HG02798 (cell line): ENCODE data around the gene NSUN4.
"Not testable (repeated sequence)": the region's sequence is repeated elsewhere in the genome, so short reads cannot be mapped to it uniquely, and the experiment has no call there.

ENCODE experiments used
- ATAC-seq: cut with Tn5 transposase; IDR thresholded peaks from one replicate; pipeline ENCODE4 v1.9.1; 2021; ENCODE audit warnings: mild to moderate bottlenecking; ENCODE audit not compliant: unreplicated experiment, poor library complexity

Gene NSUN4

DNA sequence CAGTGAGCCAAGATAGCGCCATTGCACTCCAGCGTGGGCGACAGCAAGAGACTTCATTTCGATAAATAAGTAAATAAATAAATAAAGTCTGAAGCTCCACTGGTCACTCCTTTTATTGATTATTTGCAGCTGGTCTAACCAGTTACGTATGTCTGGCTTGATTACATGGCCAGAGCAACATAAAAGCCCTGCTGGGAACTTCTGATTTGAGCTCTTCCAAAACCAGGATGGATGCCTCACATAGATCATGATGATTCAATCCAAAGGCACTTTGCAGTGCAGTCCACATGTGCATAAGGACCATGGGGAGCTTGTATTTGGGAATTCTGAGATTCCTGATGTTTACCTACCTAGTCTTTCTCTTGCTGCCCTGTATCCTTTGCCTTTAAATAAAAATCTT lies 24.0 kb downstream of the NSUN4 start:
- no peak for ATAC-seq

DNA sequence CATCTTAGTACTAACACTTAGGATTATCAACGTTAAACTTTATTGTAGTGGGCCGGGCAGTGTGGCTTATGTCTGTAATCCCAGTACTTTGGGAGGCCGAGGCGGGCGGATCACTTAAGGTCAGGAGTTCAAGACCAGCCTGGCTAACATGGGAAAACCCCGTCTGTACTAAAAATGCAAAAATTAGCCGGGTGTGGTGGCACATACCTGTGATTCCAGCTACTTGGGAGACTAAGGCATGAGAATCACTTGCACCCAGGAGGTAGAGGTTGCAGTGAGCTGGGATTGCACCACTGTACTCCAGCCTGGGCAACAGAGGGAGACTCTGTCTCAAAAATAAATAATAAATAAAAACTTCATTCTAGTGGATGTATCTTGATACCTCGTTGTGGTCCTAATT lies 25.2 kb downstream of the NSUN4 start:
- not testable (repeated sequence) for ATAC-seq

DNA sequence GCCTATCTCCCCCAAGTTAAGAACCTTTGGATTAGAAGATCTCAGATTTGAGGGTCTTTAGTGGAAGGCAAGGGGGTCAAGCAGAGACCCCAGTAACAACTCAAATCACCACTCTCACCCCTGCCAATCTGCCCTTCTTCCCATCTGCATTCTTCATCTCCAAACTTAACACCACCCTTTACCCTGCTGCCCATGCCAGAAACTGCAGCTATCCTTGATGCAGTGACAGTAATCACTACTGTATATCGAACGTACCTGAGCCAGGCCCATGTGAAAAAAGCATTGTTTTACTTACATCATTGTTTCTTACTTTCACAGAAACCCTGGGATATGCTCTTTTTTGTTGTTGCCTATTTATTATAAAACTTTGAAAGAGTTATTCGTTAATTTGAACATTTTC lies 26.5 kb downstream of the NSUN4 start:
- no peak for ATAC-seq

DNA sequence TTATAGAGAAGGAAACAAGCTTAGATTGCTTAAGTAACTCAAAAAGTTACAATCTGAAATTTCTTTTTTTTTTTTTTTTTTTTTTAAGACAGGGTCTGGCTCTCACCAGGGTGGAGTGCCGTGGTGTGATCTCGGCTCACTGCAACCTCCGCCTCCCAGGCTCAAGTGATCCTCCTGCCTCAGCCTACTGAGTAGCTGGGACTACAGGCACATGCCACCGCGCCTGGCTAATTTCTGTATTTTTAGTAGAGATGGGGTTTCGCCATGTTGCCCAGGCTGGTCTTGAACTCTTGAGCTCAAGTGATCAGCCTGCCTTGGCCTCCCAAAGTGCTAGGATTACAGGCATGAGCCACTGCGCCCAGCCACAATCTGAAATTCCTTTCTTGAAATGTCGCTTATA lies 27.1 kb downstream of the NSUN4 start:
- not testable (repeated sequence) for ATAC-seq

DNA sequence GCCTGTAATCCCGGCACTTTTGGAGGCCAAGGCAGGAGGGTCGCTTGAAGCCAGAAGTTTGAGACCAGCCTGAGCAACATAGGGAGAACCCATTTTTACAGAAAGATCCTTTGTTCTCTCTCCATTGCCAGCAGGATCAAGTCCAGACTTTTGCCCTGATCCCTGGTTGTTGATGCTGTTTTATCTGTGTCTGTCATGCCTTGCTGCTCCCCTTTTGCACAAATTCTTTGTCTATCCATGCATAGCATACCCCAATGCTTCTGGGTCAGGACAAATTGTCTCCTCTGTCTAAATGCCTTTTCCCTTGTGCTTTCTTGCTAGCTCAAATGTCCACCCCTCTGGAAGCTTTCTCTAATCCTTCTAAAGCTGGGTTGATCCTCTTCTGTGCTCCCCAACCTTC lies 28.2 kb downstream of the NSUN4 start:
- no peak for ATAC-seq

GRCh38 chr1:46369542-46370213 lies 29.1 kb downstream of the NSUN4 start:
- no peak for ATAC-seq

DNA sequence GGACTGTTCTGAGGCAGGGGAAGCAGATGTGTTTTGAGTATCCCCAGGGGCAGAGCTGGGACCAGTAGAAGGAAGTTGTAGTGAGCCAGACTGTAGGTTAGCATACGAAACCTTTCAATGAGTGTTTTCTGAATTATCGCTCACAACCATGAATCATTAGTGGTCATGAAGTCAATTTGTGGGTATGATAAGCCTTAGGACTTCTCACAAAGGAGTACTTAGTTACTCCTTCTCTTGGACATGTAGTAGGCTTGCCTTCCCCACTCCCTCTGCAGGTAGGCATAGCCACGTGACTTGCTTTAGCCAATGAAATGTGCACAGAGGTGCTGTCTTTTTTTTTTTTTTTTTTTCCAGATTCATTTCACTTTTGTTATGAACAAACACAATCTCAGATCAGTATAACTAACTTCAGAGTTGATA lies 29.6 kb downstream of the NSUN4 start:
- ATAC-seq: no peak

DNA sequence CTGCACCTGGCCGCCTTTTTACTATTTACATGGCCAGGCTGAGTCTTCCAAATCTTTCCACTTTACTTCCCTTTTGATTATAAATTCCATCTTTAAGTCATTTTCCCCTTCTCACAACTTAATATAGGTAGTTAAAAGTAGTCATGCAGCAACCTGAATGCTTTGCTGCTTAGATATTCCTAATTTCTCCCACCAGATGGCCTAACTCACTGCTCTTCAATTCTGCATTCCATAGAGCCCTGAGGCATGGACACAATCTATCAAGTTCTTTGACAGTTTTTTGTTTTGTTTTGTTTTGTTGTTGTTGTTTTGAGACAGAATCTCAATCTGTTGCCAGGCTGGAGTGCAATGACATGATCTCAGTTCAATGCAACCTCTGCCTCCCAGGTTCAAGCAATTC lies 31.8 kb downstream of the NSUN4 start:
- ATAC-seq: no peak

DNA sequence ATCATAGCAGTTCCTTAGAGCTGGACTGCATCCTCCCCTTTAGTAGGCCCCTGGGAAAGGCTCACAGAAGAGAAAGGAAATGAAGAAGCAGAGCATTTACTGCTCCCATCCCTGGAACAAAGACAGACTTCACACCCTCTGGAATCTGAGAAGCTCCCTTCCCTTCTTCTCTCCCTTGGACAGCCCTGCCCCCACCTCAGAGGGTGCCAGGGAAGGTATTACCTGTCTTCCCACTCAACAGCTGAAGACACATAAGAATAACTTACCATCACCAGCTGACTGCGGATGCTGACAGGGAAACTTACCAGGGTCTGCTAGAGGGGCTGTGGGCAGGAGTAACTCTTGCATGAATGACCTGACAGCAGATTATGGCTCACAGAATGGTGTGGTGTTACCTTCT lies 39.4 kb downstream of the NSUN4 start:
- no peak for ATAC-seq

DNA sequence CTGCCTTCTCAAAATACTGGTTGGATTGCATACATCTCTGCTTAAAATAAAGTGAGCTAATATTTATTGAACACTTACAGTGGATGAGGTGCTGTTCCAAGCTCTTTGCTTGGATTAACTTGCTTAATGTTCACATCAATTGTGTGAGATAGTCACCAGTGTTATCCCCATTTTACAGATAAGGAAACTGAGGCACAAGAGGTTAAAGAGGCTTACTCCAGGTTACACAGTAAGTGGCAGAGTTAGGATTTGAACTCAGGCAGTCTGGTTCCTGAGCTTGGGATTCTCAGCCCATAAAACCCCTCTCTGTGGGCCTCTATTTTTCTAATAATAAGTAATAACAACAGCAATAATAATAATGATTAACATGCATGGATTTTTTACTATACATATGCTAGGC lies 39.9 kb downstream of the NSUN4 start:
- ATAC-seq: no peak

GRCh38 chr1:46393510-46393909 lies 52.9 kb downstream of the NSUN4 start:
- no peak for ATAC-seq

- ATAC-seq: no peak
These were observed 53.7 kb downstream of the NSUN4 start, which contains the start of gene FAAH for GRCh38 chr1:46394108-46394871. TSS of gene FAAH (plus strand) at chr1:46394317. CDS start at chr1:46394349, 32 bp downstream.

- ATAC-seq: no peak
These were observed 54.4 kb downstream of the NSUN4 start for GRCh38 chr1:46394872-46395465.

DNA sequence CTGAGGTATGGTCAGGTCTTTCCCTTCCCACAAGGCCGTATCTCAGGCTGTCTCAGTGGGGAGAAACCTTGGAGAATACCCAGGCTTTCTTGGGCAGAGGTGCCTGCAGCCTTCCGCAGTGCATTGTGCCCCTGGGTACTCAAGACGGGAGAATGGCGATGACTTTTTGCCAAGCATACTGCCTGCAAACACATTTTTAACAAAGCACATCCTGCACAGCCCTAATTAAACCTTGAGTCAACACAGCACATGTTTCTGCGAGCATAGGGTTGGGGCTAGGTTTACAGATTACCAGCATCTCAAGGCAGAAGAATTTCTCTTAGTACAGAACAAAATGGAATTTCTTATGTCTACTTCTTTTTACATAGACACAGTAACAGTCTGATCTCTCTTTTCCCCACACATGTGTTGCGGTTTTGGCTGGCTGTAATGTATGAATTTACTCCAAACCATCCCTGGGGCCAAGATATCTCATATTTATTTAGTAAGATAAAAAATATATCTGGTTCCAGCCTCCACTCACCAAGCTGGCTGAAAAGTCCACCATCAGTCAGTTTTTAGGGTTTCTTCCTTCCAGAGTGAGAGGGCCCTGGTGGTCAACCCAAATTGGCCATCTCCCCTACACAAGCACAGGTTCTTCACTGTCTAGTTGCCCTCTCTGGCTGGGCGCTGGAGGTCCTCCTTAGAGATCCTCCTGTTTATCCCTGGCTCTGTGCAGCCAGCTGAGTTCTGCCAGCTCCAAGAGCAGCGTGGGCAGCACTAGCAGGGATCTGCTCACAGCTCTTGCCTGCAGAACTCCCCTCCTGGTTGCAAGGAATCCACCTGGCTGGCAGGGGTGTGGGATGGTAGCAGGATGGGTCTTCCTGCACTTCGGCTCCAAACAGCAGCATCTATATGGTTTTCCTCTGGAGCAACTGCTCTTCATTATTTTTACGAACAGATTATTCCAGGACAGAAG lies 56.1 kb downstream of the NSUN4 start:
- ATAC-seq: no peak

GRCh38 chr1:46399307-46399706 lies 58.7 kb downstream of the NSUN4 start:
- ATAC-seq: no peak

GRCh38 chr1:46400421-46400820 lies 59.8 kb downstream of the NSUN4 start:
- no peak for ATAC-seq

GRCh38 chr1:46401154-46401913 lies 60.7 kb downstream of the NSUN4 start:
- ATAC-seq: no peak

DNA sequence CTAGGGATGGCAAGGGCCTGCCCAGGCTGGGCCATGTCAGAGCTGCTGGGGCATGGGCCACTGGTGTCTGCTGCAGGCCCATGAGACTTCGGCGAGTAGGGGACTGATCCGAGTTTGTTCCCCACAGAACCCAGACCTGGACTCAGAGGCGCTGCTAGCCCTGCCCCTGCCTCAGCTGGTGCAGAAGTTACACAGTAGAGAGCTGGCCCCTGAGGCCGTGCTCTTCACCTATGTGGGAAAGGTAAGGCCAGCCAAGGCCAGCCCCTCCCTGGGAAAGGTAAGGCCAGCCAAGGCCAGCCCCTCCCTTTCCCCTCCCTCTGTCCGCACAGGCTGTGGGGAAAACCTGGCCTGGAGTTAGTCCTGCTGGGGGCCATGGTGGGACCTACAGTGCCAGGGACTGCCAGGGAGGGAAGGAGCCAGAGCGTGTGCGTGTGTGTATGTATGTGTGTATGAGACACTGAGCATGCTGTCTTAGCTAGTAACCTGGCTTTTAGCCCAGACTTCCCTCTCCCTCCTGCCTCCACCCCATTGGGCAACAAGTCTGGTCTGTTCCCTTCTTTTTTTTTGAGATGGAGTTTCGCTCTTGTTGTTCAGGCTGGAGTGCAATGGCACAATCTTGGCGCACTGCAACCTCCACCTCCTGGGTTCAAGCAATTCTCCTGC lies 61.5 kb downstream of the NSUN4 start:
- no peak for ATAC-seq

DNA sequence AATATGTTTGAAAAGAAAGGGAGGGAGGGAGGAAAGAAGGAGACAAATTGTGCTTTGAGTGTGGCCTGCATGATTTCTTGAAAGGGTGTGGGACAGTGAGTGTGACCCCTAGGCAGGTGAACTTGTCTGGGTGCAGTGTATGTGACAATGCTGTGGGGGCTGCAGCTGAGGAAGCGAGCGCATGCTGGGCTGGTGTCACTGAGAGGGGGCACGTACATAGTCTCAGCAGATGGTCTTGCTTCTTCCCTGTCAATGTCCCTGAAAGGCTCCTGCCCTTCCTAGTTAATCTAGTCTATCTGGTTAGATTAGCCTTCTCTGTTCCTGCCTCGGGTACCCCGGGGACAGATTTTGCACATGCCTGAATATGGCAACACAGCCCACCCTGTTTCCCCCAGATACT lies 63.3 kb downstream of the NSUN4 start:
- ATAC-seq: no peak
